ENCODE results near the gene TWIST2. TPM values are rescaled to one million over a fixed set of nuclear protein-coding genes. Genes with fewer than 3 reads are reported as not detected.

The TWIST2 gene
- total RNA-seq, 2 experiments from 2014 or later = not detected

DNA sequence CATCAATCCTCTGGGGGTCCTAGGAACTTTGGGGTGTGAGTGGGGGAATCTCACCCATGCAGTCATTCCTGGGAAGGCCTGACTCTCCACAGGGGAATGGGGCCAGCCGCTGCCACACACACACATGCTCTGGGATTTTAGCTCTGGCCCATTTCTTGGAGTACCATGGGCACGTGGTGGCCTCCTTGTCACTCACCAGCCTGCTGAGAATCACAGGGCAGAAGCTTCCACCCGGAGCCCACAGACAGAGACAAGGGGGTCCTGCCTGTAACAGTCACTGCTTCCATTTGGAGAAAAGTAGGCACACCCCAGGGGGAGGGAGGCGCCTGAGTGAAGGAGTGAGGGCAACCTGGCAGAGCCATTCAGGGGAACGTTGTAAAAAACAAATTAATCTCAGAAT, 48.8 kb downstream of the TWIST2 start:
- no peak for ATAC-seq (ENCODE audit: poor library complexity)
- Histone ChIP-seq H3K27ac (ENCODE audit: low read depth in 1 of 2, low read length in 2 of 2) (no peak overlapping the region), H3K36me3 (ENCODE audit: insufficient read depth, low read length) (no peaks in the 10 kb centered on the region), H3K27me3 (ENCODE audit: control insufficient read depth in 1 of 2, insufficient read depth in 2 of 2, low read length in 2 of 2) (no peaks in the 10 kb centered on the region), H3K4me1 (ENCODE audit: insufficient read depth, low read length) (no peaks in the 10 kb centered on the region), H3K9me3 (ENCODE audit: control insufficient read depth in 1 of 2, insufficient read depth in 1 of 2, low read length in 2 of 2) (no peaks in the 10 kb centered on the region), H3K4me3 (ENCODE audit: low read length) (no peak overlapping the region)
- H3K4me3 Mint-ChIP-seq = no peak overlapping the region
- intact Hi-C loops (cut with DNase I, micrococcal nuclease) = no loop called here
- TF ChIP-seq CTCF (IDR thresholded peaks at IDR 0.05) = no peak
- peaks cover 10% of the 10 kb centered on the region for H3K27me3 Mint-ChIP-seq
- H3K36me3 Mint-ChIP-seq (ENCODE audit: low read depth) = no peaks in the 10 kb centered on the region
- DNase-seq = no peak
- H3K27ac Mint-ChIP-seq = no peak overlapping the region
- H3K4me1 Mint-ChIP-seq (ENCODE audit: low read depth) = no peaks in the 10 kb centered on the region
- ChIA-PET POLR2A (no interaction called here), CTCF (no interaction called here)
- H3K9me3 Mint-ChIP-seq = no peaks in the 10 kb centered on the region

GRCh38 chr2:238897122-238897880, 49.4 kb downstream of the TWIST2 start:
- intact Hi-C loops (cut with DNase I, micrococcal nuclease) = no loop called here

DNA sequence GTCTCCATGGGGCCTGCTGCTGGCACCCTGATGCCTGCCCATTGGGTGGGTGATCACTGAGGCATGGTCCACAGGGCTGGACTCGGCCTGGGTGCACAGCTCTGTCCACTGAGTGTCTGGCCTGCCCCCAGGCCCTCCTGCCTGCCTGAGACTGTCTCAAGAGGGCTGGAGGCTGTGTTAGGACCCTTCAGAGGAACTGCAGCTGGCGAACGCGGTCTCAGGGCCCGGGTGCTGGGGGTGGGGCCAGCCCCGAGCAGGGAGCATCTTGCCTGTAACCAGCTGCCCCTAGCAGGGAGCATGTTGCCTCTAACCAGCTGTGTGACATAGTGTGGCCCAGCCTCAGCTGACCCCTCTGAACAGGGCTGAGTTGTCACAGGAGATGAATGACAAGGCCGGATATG, 50.0 kb downstream of the TWIST2 start:
- Histone ChIP-seq H3K4me1 (ENCODE audit: insufficient read depth, low read length) (no peaks in the 10 kb centered on the region), H3K9me3 (ENCODE audit: control insufficient read depth in 1 of 2, insufficient read depth in 1 of 2, low read length in 2 of 2) (no peaks in the 10 kb centered on the region), H3K27ac (ENCODE audit: low read depth in 1 of 2, low read length in 2 of 2) (no peak overlapping the region), H3K27me3 (ENCODE audit: control insufficient read depth in 1 of 2, insufficient read depth in 2 of 2, low read length in 2 of 2) (no peaks in the 10 kb centered on the region), H3K36me3 (ENCODE audit: insufficient read depth, low read length) (no peaks in the 10 kb centered on the region), H3K4me3 (ENCODE audit: low read length) (no peak overlapping the region)
- CTCF ChIA-PET = no interaction called here
- Mint-ChIP-seq H3K36me3 (ENCODE audit: low read depth) (no peaks in the 10 kb centered on the region), H3K27me3 (peaks cover 10% of the 10 kb centered on the region), H3K4me1 (ENCODE audit: low read depth) (no peaks in the 10 kb centered on the region), H3K27ac (no peak overlapping the region), H3K4me3 (no peak overlapping the region), H3K9me3 (no peaks in the 10 kb centered on the region)
- POLR2A ChIA-PET = no interaction called here
- TF ChIP-seq CTCF (IDR thresholded peaks at IDR 0.05) = no peak
- intact Hi-C loops (cut with DNase I, micrococcal nuclease) = no loop called here
- ATAC-seq (ENCODE audit: poor library complexity) = no peak
- no peak for DNase-seq

More at GRCh38 chr2:238897122-238897880, 49.4 kb downstream of the TWIST2 start:
- no peak overlapping the region for H3K4me3 ChIP-seq (ENCODE audit: low read length)
- no peak overlapping the region for H3K4me3 Mint-ChIP-seq
- no peaks in the 10 kb centered on the region for H3K36me3 ChIP-seq (ENCODE audit: insufficient read depth, low read length)
- H3K27ac ChIP-seq (ENCODE audit: low read depth in 1 of 2, low read length in 2 of 2) = no peak overlapping the region
- H3K36me3 Mint-ChIP-seq (ENCODE audit: low read depth) = no peaks in the 10 kb centered on the region
- ChIA-PET POLR2A (no interaction called here), CTCF (no interaction called here)
- H3K27ac Mint-ChIP-seq = no peak overlapping the region
- H3K27me3 Mint-ChIP-seq = peaks cover 10% of the 10 kb centered on the region
- no peaks in the 10 kb centered on the region for H3K4me1 Mint-ChIP-seq (ENCODE audit: low read depth)
- no peak for ATAC-seq (ENCODE audit: poor library complexity)
- no peaks in the 10 kb centered on the region for H3K9me3 ChIP-seq (ENCODE audit: control insufficient read depth in 1 of 2, insufficient read depth in 1 of 2, low read length in 2 of 2)
- no peaks in the 10 kb centered on the region for H3K4me1 ChIP-seq (ENCODE audit: insufficient read depth, low read length)
- no peaks in the 10 kb centered on the region for H3K27me3 ChIP-seq (ENCODE audit: control insufficient read depth in 1 of 2, insufficient read depth in 2 of 2, low read length in 2 of 2)
- no peak for DNase-seq
- no peaks in the 10 kb centered on the region for H3K9me3 Mint-ChIP-seq
- no peak for TF ChIP-seq CTCF (IDR thresholded peaks at IDR 0.05)
